HG02870 (cell line): ENCODE data around the gene CCDC88C.

Source experiments
- ATAC-seq: cut with Tn5 transposase; IDR thresholded peaks from one replicate; pipeline ENCODE4 v1.9.1; 2021; ENCODE audit warnings: mild to moderate bottlenecking, moderate library complexity; ENCODE audit not compliant: unreplicated experiment

Gene CCDC88C

GRCh38 chr14:91380610-91381371, 36.8 kb downstream of the CCDC88C start:
- no peak for ATAC-seq

- ATAC-seq: no peak
Measured at GRCh38 chr14:91380123-91380522, 37.5 kb downstream of the CCDC88C start.

- ATAC-seq: no peak
Measured at GRCh38 chr14:91379579-91379932, 38.1 kb downstream of the CCDC88C start.

GRCh38 chr14:91378930-91379578, 38.6 kb downstream of the CCDC88C start:
- no peak for ATAC-seq

- no peak for ATAC-seq
Measured at GRCh38 chr14:91377700-91378652, 39.6 kb downstream of the CCDC88C start.

- ATAC-seq: no peak
Measured at GRCh38 chr14:91376547-91377477, 40.8 kb downstream of the CCDC88C start.

GRCh38 chr14:91375720-91376452, 41.7 kb downstream of the CCDC88C start:
- ATAC-seq: no peak

GRCh38 chr14:91374879-91375702, 42.5 kb downstream of the CCDC88C start:
- ATAC-seq: no peak

- ATAC-seq: no peak
Measured at GRCh38 chr14:91374287-91374878, 43.2 kb downstream of the CCDC88C start.

- ATAC-seq: peak; percentile 49
Measured at GRCh38 chr14:91373591-91374254, 43.9 kb downstream of the CCDC88C start.

- ATAC-seq: no peak
Measured at GRCh38 chr14:91372671-91373495, 44.7 kb downstream of the CCDC88C start.

GRCh38 chr14:91371990-91372375, 45.6 kb downstream of the CCDC88C start:
- no peak for ATAC-seq

- ATAC-seq: no peak
Measured at GRCh38 chr14:91371011-91371989, 46.3 kb downstream of the CCDC88C start.

GRCh38 chr14:91369628-91370445, 47.8 kb downstream of the CCDC88C start:
- ATAC-seq: no peak

GRCh38 chr14:91368776-91369416, 48.7 kb downstream of the CCDC88C start:
- no peak for ATAC-seq
